ENCODE results near the gene NLE1. TPM values are rescaled to one million over a fixed set of nuclear protein-coding genes. Genes with fewer than 3 reads are reported as not detected.
A peak's percentile ranks its signal among the peaks of the same experiment; 100 is the strongest.

Gene NLE1
- 22.1 and 25.3 TPM in 2 replicates for polyA plus RNA-seq (2012; rRNA removed)
- polyA plus RNA-seq (2012; cell fraction: cytosol; rRNA removed), result 8.5 and 14.7 TPM in 2 replicates
- polyA plus RNA-seq (2012; cell fraction: nucleus; rRNA removed), result 32.8 and 38.6 TPM in 2 replicates

DNA sequence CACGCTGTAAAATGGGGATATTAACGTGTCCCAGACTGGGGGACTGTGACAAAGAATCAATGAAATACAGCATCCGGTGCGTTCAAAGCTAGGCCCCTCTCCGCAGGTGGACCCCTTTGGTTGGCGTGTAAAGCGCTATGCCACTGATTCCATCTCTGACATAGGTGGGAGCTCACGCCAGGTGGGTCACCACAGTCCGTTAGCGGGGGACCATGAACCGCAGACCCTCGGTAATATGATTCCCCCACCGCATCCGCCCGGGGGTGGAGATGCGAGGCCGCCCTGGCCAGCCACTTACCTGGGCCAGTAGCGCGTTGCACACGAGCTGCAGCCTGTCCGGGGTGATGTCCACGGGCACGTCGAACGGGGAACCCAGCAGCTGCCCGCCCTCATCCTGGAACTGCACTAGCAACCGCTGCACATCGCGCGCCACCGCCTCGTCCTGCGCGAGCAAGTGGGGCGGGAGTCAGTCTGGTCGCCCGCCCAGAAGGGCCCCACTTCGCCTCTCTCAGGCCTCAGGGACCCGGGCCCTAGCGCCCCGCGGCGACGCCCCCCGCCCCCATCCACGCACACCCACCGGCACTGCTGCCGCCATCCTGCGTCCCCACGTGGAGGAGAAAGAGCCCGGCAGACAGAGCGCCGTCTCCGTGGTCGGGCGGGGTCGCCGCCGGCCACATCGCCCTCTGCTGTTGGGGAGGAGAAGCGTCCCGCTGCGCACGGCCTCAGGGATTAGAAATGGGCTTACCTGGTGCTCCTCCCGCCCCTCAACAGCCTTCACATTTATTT, at the start of gene NLE1:
Gene NLE1 (minus strand): TSS at position 623 of the 786 bp plus-strand sequence. CDS start 28 bp downstream, at position 595.
- Histone ChIP-seq H3K9ac (peak within 1 kb of the TSS; percentile 81), H3K27ac (ENCODE audit: low read depth in 2 of 2, low read length in 1 of 2) (peak within 1 kb of the TSS in 1 of 2 experiments; percentile 47; a peak in 1 of 4 replicates), H4K20me1 (ENCODE audit: insufficient read depth) (no peaks in the 10 kb centered on the region), H3K4me1 (ENCODE audit: control insufficient read depth in 1 of 2, insufficient read depth in 2 of 2, low read depth in 1 of 2, low read length in 1 of 2) (peaks cover 0 to 3% of the 10 kb centered on the region in 2 experiments; a peak in 1 of 4 replicates), H3K9me3 (no peaks in the 10 kb centered on the region), H3K4me2 (peak within 1 kb of the TSS; percentile 98), H3F3A (replicated peaks; ENCODE audit: insufficient read depth) (no peaks in the 10 kb centered on the region), H3K36me3 (replicated peaks in 1 of 2; ENCODE audit: control insufficient read depth in 1 of 2, insufficient read depth in 2 of 2, low read length in 1 of 2) (peaks cover 13 to 23% of the 10 kb centered on the region in 2 experiments), H2AFZ (ENCODE audit: low read depth) (peak within 1 kb of the TSS; percentile 95), H3K27me3 (ENCODE audit: insufficient read depth) (no peaks in the 10 kb centered on the region; the same call in 1 of the 2 replicates), H3K4me3 (ENCODE audit: low read depth in 2 of 2, low read length in 1 of 2) (peak within 1 kb of the TSS; percentile 91 to 99), H3K9me2 (no peaks in the 10 kb centered on the region), H3K79me2 (ENCODE audit: insufficient read depth) (peaks cover 29% of the 10 kb centered on the region)
- peak; percentile 94 for DNase-seq
- ChIA-PET POLR2A (interaction anchor here (1.0 to 1.3 kb wide), 3 partner anchors 11 to 23 kb away, joined by 3 to 5 read pairs (median 4); partner anchors contain the start of genes FNDC8 and RAD51D), CTCF (interaction anchor here (0.6 to 3.4 kb wide), 16 partner anchors 11 to 758 kb away, joined by 3 to 11 read pairs (median 4); partner anchors contain the start of gene RAD51D)
- WGBS (ENCODE audit: low lambda C conversion rate), result 3% methylated on average over 30 of the region's 65 CpGs
- TF ChIP-seq SMC3 (IDR thresholded peaks at IDR 0.05; ENCODE audit: low read depth, low read length) (peak; percentile 33; the same call in 1 of the 2 replicates), CTCF (IDR thresholded peaks at IDR 0.05) (peak; percentile 83), SIN3A (IDR thresholded peaks at IDR 0.05; ENCODE audit: borderline replicate concordance, low read depth, low read length) (peak; percentile 99), RCOR1 (IDR thresholded peaks at IDR 0.05; ENCODE audit: low read length) (peak; percentile 51), RFX5 (IDR thresholded peaks at IDR 0.05; ENCODE audit: low read length) (no peak), TAF1 (IDR thresholded peaks at IDR 0.05; ENCODE audit: borderline replicate concordance, low read depth, low read length) (peak; percentile 95), ZBTB33 (IDR thresholded peaks at IDR 0.05; ENCODE audit: borderline replicate concordance, low read depth) (peak; percentile 51; the same call in 1 of the 2 replicates), RAD21 (IDR thresholded peaks at IDR 0.05; ENCODE audit: low read length) (0 out of 2 replicates have a peak, but pooled peaks have one; percentile 8), REST (IDR thresholded peaks at IDR 0.05; ENCODE audit: low read depth, low read length) (peak; percentile 70), PBX3 (IDR thresholded peaks at IDR 0.05) (peak; percentile 28; the same call in 1 of the 2 replicates), NRF1 (IDR thresholded peaks at IDR 0.05; ENCODE audit: low read depth, low read length) (no peak), GABPA (IDR thresholded peaks at IDR 0.05; ENCODE audit: low read depth) (peak; percentile 49), NFIC (IDR thresholded peaks at IDR 0.05; ENCODE audit: borderline replicate concordance) (no peak), EP300 (IDR thresholded peaks at IDR 0.05; ENCODE audit: borderline replicate concordance in 1 of 2, low read depth in 1 of 2, low read length in 1 of 2) (peak; percentile 14 to 24; a peak in 1 of 4 replicates), EZH2phosphoT487 (IDR thresholded peaks at IDR 0.05; ENCODE audit: borderline replicate concordance, low read depth) (no peak), YY1 (IDR thresholded peaks at IDR 0.05; ENCODE audit: low read depth) (peak; percentile 88), GATA2 (CRISPR knock-in tag; IDR thresholded peaks at IDR 0.05) (no peak), FOXM1 (IDR thresholded peaks at IDR 0.05; ENCODE audit: low read depth) (no peak), FOSL2 (IDR thresholded peaks at IDR 0.05; ENCODE audit: borderline replicate concordance, low read depth) (no peak), TEAD4 (IDR thresholded peaks at IDR 0.05; ENCODE audit: borderline replicate concordance, insufficient read depth) (0 out of 2 replicates have a peak, but pooled peaks have one; percentile 14)
- TF ChIP-seq, protein P1, sequence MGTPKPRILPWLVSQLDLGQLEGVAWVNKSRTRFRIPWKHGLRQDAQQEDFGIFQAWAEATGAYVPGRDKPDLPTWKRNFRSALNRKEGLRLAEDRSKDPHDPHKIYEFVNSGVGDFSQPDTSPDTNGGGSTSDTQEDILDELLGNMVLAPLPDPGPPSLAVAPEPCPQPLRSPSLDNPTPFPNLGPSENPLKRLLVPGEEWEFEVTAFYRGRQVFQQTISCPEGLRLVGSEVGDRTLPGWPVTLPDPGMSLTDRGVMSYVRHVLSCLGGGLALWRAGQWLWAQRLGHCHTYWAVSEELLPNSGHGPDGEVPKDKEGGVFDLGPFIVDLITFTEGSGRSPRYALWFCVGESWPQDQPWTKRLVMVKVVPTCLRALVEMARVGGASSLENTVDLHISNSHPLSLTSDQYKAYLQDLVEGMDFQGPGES (IDR thresholded peaks at IDR 0.05; ENCODE audit: low read depth, low read length), result no peak

Measured in SK-N-SH (cell line).